RPMI7951 (cell line): ENCODE data around the gene RALBP1. TPM values are rescaled to one million over a fixed set of nuclear protein-coding genes. Genes with fewer than 3 reads are reported as not detected.

Experiments
- total RNA-seq: library from RNA; depleted of rRNA; stranded (reverse); fragments of >200 nt; shearing (Covaris generic); gene quantifications from 2 replicates; pipeline ENCODE4 v1.2.3, GENCODE V29; 2014; rRNA removed

The RALBP1 gene
- total RNA-seq, 1 experiment from 2014 or later = 38.1 TPM

Other genes starting within 250 kb of the RALBP1 start
- 76.6 and 101 TPM in 2 replicates for gene TWSG1, start 140.7 kb upstream of the RALBP1 start, total RNA-seq
- 54.5 and 61.0 TPM in 2 replicates for gene PPP4R1, start 139.0 kb downstream of the RALBP1 start, total RNA-seq
- 34.2 and 41.7 TPM in 2 replicates for gene RAB31, start 232.8 kb downstream of the RALBP1 start, total RNA-seq